IPS-18a (cell line): Measurements from ENCODE around the gene ADORA1.

Experiments used
- H3K27ac ChIP-seq: one replicate; pipeline ENCODE4 v1.5.1; 2013; ENCODE audit warnings: low read length
- H3K27me3 ChIP-seq: one replicate; pipeline ENCODE4 v1.6.1; 2013; ENCODE audit warnings: mild to moderate bottlenecking, low read length; ENCODE audit not compliant: control insufficient read depth, insufficient read depth
- H3K36me3 ChIP-seq: one replicate; pipeline ENCODE4 v1.6.1; 2013; ENCODE audit warnings: low read depth, low read length; ENCODE audit not compliant: control insufficient read depth
- H3K4me1 ChIP-seq: one replicate; pipeline ENCODE4 v1.6.1; 2013; ENCODE audit warnings: low read depth, low read length; ENCODE audit not compliant: control insufficient read depth
- H3K4me3 ChIP-seq: one replicate; pipeline ENCODE4 v1.5.1; 2013; ENCODE audit warnings: low read length
- H3K9ac ChIP-seq: one replicate; pipeline ENCODE4 v1.6.1; 2013; ENCODE audit warnings: mild to moderate bottlenecking, low read length, moderate library complexity
- H3K9me3 ChIP-seq: one replicate; pipeline ENCODE4 v1.6.1; 2013; ENCODE audit warnings: low read depth, low read length; ENCODE audit not compliant: control insufficient read depth

ADORA1 gene

DNA sequence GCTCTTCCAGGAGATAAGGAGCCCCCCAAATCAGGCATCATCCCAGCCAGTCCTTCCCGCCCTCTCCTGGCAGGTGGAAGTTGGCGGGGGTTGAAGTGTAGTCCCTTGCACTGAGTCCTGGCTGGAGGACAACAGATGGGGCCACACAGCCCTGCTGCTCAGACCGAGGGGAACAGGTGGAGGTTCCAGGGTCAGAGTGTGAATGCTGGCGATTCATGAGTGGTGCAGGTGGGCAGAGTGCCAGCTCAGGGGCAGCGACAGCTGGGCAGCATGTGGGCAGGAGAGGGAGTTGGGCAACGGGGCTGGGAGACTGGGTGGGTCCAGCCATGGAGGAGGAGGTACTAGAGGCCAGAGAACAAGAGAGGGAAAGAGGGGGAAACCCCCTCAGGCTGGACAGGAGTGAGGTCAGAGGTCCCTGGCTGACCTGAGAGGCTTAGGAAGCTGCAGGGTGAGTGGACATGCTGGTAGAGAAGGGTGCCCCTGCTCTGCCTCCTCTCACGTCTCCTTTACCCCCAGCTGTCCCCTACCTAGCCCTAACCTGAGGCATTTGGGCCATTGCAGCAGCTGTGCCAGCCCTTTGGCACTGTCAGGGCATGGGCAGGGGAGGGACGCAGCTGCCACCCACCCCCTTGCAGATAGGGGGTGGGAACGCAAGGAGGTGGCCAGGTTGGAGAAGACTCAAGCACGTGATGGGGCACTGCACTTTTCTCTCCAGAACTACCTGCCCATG, 11.3 kb upstream of the ADORA1 start:
- Histone ChIP-seq H3K27me3 (peaks cover 8% of the 10 kb centered on the region), H3K9me3 (no peaks in the 10 kb centered on the region)

DNA sequence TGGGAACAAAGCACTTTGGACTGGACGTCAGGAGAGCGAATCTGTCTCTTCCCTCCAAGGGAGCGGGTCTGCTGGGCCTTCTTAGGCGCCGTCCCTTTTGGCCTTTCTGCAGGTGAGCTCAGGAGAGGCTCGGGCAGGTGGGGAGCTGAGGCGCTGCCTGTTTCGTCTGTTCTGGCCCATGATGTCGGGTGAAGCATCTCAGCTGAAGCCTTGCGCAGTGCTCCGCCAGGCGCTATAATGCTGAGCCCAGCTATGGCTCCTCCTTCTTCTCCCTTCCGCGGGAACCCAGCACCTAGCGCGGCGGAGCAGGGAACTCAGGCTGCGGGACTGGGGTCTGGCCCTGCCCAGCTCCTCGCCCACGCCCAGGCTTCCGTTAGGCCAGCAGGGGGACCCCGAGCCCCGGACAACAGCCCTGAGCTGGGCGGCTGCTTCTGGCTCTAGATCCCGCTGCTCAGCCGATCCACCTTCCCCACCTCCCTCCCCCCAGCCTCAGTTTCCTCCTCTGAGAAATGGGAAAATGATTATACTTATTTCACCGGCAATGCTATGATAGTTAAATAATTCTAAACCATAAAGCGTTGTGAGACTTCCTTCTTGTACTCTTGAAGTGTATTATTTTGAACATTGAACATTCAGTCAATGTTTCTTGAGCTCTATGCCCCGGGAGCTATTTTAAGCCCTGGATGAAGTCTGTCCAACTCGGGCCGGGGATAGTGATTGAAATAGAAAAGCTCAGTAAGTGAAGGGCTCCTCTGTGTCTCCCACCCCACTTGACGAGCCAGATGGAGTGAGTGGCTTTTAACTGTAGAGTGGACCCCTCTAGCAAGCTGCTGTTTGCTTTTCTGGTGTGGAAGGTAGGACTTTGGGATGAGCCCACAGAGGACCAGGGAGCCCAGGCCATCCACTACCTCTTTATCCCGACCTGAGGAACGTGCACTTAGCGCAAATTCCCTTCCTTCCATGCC, 9.6 kb upstream of the ADORA1 start:
- H3K27me3 ChIP-seq: peaks cover 8% of the 10 kb centered on the region
- no peaks in the 10 kb centered on the region for H3K9me3 ChIP-seq
- H3K27ac ChIP-seq: no peak overlapping the region
- H3K4me1 ChIP-seq: no peaks in the 10 kb centered on the region
- no peaks in the 10 kb centered on the region for H3K36me3 ChIP-seq
- no peak overlapping the region for H3K9ac ChIP-seq
- no peak overlapping the region for H3K4me3 ChIP-seq

More for the DNA sequence above, 11.3 kb upstream of the ADORA1 start:
- Histone ChIP-seq H3K4me1 (no peaks in the 10 kb centered on the region), H3K36me3 (no peaks in the 10 kb centered on the region), H3K4me3 (no peak overlapping the region), H3K9ac (no peak overlapping the region), H3K27ac (no peak overlapping the region)

DNA sequence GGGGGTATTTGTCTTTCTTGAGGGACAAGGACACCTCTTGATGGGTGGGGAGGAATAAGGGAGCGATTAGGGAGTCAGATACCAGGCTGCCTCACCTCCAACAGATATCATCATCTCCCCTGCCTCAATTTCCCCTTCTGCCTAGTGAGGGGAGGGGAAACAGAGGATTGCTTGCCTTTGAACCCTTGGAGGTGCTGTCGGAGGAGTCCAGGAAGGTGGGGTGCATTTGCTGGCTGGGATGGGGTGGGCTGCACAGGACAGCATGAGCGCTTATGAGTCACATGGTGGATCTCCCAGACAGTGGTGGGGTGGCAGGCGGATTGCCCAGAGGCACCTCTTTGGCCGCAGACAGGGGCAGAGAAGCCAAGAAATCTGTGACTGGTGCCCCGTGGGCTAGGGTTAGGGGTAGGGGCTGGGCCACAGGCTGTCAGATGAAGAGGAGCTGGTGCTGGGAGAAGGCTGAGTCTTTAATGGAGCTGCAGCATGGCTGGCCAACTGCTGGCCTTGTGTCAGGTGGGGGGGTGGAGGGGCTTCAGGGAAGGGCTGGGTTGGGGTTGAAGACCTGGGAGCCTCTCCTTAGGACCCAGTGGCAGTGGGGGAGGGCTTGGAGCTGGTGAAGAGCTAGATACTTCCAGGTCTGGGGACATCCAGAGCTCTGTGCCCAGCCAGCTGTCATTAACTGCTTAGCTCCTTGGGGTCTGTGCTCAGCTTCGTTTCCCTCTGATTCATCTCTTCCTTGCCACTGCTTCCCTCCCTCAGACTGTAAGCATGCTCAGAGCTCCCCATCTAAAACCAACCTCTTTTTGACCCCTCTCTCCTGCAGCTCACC, 7.0 kb upstream of the ADORA1 start:
- Histone ChIP-seq H3K27me3 (peaks cover 8% of the 10 kb centered on the region), H3K36me3 (no peaks in the 10 kb centered on the region), H3K4me1 (no peaks in the 10 kb centered on the region), H3K9ac (no peak overlapping the region), H3K4me3 (no peak overlapping the region), H3K9me3 (no peaks in the 10 kb centered on the region), H3K27ac (no peak overlapping the region)

DNA sequence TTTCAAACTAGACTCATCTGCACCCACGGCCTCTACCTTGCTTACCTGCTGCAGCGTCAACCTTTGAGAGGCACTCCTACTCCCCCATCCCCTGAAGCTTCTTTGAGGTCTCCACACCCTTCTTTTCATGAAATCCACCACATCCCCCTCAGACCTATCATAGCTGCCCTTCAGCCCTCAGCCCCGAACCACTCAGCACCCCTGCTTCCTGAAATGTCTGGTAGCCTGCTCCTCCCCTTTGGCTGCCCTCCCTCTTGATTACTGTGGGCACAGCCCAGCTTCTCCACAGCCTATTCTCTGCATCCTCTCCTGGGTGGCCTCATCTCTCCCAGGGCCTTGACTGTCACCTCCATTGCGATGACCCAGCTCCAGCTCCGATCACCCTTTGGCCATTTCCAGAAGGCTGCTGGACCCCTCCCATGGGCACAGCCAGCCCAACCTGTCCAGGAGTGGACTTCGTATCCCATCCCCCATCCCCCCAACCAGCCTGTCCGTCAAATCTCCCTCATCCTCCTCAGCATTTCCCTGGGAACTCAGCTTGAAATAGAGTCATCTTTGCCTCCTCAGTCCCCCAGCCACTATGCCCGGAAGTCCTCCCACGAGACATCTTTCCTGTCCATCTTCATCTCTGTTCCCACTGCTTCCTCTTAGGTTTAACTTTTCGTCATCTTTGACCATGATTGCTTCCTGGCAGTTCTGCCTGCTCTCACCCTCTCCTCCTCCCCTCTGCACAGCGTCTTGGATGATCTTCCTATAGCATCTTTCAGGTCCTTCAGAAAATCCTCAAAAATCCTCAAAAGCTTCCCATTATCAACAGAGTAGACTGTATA, 6.1 kb upstream of the ADORA1 start:
- Histone ChIP-seq H3K4me1 (peaks cover 7% of the 10 kb centered on the region), H3K27ac (no peak overlapping the region), H3K36me3 (no peaks in the 10 kb centered on the region), H3K27me3 (peaks cover 9% of the 10 kb centered on the region), H3K4me3 (no peak overlapping the region), H3K9me3 (no peaks in the 10 kb centered on the region), H3K9ac (no peak overlapping the region)

DNA sequence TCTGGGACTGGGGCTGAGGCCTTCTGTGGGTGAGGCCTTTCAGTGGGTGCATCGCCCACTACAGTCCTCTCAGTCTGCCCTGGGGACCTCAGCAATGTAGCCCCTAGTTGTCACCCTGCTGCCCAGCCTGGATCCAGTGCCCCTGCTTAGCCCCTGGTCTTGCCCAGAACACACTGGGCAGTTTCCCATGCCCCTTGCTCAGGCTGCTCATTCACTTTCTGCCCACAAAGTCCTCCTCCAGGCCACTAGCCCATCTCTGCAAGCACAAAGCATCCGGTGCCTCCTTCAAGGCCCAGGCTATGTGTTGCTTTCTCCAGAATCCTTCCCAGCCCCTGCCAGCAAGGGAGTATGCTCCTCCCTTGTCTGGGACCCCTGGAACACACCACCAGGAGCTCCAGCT, 5.4 kb upstream of the ADORA1 start:
- H3K4me3 ChIP-seq: no peak overlapping the region
- H3K27me3 ChIP-seq: peaks cover 12% of the 10 kb centered on the region
- H3K4me1 ChIP-seq: peaks cover 15% of the 10 kb centered on the region
- H3K9me3 ChIP-seq: no peaks in the 10 kb centered on the region
- H3K36me3 ChIP-seq: no peaks in the 10 kb centered on the region
- no peak overlapping the region for H3K9ac ChIP-seq
- no peak overlapping the region for H3K27ac ChIP-seq

DNA sequence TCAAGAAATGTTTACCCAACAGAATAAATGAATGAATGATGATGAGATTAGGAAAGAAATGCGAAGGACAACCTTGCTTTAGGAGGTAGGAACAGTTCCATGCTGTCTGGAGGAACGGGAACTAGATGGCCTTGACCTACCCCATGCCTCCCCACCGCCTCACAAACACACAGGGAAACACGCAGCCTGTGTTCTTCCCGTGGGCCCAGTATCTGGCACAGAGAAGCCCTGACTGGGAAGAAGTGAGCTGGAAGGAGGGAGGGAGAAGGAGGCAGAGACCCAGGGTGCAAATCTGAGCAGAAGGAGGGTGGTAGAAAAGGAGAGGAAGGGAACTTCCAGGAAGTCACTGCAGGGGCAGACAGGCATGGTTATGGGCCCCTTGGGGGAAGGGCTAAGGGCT, 3.5 kb upstream of the ADORA1 start:
- H3K9ac ChIP-seq: no peak overlapping the region
- no peaks in the 10 kb centered on the region for H3K36me3 ChIP-seq
- no peak overlapping the region for H3K4me3 ChIP-seq
- H3K27ac ChIP-seq: no peak overlapping the region
- H3K27me3 ChIP-seq: peaks cover 28% of the 10 kb centered on the region
- peaks cover 16% of the 10 kb centered on the region for H3K4me1 ChIP-seq
- H3K9me3 ChIP-seq: no peaks in the 10 kb centered on the region

DNA sequence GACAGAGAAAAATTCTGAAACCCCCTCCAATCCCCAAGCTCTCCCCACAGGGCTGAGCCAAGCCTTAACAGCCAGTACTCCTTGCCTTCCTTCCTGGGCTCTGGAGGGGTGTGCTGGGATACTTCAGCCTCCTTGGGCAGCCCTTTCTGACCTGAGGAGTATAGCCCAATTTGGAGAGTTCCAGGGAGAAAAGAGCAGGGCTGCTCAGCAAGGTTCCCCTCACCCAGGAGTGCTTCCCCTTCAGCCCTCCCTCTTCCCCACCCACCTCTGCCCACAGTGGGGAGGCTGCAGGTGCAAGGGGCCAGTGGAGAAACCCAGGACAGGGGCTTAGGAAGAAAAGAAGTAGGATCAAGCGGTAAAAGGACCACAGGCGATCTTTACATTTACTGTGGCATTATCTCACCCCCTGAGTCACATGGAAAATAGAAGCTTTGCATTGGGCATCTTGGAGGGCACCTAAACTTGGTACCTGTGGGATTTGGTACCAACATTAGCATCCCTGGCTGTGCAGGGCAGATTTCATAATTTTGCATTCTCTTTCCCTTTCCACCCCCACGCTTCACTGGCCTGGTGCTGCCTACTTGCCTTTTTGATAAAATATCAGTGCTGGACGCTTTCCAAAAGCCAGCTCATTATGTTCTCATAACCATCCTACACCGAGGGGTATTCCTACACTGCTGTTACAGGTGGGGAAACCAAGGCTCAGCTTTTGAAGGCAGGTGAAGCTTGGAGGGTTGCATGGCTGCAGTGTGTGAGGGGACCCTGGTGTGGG, 2.8 kb upstream of the ADORA1 start:
- peaks cover 16% of the 10 kb centered on the region for H3K4me1 ChIP-seq
- H3K27me3 ChIP-seq: peaks cover 35% of the 10 kb centered on the region
- H3K27ac ChIP-seq: no peak overlapping the region

DNA sequence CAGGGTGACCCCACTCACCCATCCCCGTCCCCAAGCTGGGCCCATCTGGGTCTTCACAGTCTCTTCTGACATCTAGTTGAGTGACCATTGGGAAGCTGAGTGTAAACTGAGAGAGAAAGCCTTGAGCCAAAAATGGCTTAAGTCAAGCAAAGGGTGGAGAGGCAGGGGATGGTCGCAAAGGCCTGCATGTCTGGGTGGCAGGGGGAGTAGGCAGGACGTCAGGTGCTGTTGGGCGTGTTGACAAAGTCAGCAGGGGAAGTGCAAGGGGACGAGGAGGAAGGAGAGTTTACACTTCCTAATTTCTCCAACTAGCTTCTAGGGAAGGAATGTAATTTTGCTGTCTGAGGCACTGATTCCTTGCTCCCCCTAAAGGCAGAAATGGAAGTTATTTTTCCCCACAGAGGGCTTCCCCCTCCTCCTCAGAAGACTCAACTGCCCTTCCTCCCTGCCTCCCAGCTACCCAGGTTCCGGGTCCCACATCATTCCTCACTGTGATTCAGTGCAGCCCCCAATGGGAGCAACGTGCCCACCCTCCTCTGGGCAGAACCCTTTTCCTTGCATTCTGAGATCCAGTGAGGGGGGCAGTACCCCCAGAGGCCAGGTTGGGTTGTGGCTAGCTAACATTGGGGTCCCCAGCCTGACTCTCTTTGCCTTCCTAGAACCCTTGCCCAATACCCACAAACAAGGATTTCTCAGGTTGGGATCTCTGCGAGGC, 1.2 kb upstream of the ADORA1 start:
- Histone ChIP-seq H3K36me3 (no peaks in the 10 kb centered on the region), H3K4me3 (no peak overlapping the region), H3K9me3 (no peaks in the 10 kb centered on the region), H3K4me1 (peaks cover 16% of the 10 kb centered on the region), H3K27me3 (peaks cover 35% of the 10 kb centered on the region), H3K9ac (no peak overlapping the region), H3K27ac (no peak overlapping the region)

More for the DNA sequence above, 2.8 kb upstream of the ADORA1 start:
- no peak overlapping the region for H3K9ac ChIP-seq
- no peaks in the 10 kb centered on the region for H3K9me3 ChIP-seq
- H3K4me3 ChIP-seq: no peak overlapping the region
- no peaks in the 10 kb centered on the region for H3K36me3 ChIP-seq

DNA sequence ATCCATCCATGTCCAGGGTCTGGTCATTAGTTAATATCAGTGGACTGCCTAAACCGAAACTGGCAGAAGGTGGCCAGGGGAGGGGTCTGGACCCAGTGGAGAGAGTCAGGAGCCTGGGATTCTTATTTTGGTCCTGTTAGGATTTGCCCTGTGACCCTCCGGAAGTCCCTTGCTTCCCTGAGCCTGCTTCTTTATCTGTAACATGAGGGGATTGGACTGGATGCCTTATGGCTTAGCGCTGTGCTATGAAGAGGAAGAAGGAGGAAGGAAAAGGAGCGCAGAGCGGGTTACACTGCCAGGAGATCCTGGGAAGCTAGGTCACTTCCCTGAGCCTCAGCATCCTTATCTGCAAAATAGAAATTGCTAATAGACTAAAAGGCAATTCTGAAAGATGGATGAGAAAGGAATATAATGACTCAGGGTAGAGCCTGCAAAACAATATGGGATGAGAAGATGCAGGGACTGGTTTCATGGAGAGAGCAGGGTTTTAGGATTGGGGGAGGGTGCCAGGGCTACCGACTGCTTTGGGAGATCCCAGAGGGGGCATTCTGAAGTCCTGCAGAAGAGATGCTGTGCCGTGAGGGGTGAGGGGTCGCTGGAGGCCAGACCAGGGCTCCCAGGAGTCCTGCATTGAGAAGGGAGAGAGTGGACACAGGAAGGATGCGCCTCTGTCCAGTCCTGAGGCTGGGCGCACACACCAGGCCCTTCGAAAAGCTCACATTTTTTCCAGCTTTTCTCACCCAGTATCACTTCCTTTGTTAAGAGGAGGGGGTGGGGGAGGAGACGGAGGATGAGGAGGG, 460 bp upstream of the ADORA1 start:
- Histone ChIP-seq H3K36me3 (no peaks in the 10 kb centered on the region), H3K9ac (no peak overlapping the region), H3K27me3 (peaks cover 35% of the 10 kb centered on the region), H3K4me1 (peaks cover 16% of the 10 kb centered on the region), H3K9me3 (no peaks in the 10 kb centered on the region), H3K4me3 (peak overlapping the region; percentile 61), H3K27ac (no peak overlapping the region)
